H9 (cell line): ENCODE data around the gene DIRAS3. TPM values are rescaled to one million over a fixed set of nuclear protein-coding genes. Genes with fewer than 3 reads are reported as not detected.
A peak's percentile ranks its signal among the peaks of the same experiment; 100 is the strongest.
"Not testable (repeated sequence)": the region's sequence is repeated elsewhere in the genome, so short reads cannot be mapped to it uniquely, and the experiment has no call there.

ENCODE experiments used
- DNase-seq: peaks from one replicate; pipeline ENCODE4 v3.0.0-alpha.2; 2017
- H2AFZ ChIP-seq: one replicate; pipeline ENCODE4 v1.6.1; 2013; ENCODE audit warnings: mild to moderate bottlenecking, low read length, control low read depth, moderate library complexity
- H2AK5ac ChIP-seq: 2 replicates; pipeline ENCODE4 v1.6.1; 2013; ENCODE audit warnings: low read length, control low read depth, mixed read lengths; ENCODE audit not compliant: insufficient read length
- H2BK120ac ChIP-seq: one replicate; pipeline ENCODE4 v1.6.1; 2013; ENCODE audit warnings: low read depth, mild to moderate bottlenecking, low read length, control low read depth, inconsistent platforms; ENCODE audit not compliant: poor library complexity, severe bottlenecking
- H2BK12ac ChIP-seq: 2 replicates; pipeline ENCODE4 v1.6.1; 2013; ENCODE audit warnings: low read length, control low read depth, mixed read lengths, low read depth; ENCODE audit not compliant: insufficient read length
- H2BK15ac ChIP-seq: 2 replicates; pipeline ENCODE4 v1.6.1; 2013; ENCODE audit warnings: low read depth, low read length, control low read depth
- H2BK20ac ChIP-seq: one replicate; pipeline ENCODE4 v1.6.1; 2013; ENCODE audit warnings: low read depth, mild to moderate bottlenecking, low read length, control low read depth, inconsistent platforms; ENCODE audit not compliant: poor library complexity, severe bottlenecking
- H2BK5ac ChIP-seq: 2 replicates; pipeline ENCODE4 v1.6.1; 2013; ENCODE audit warnings: low read length, control low read depth, mixed read lengths; ENCODE audit not compliant: insufficient read length
- H3K14ac ChIP-seq: 2 replicates; pipeline ENCODE4 v1.6.1; 2013; ENCODE audit warnings: low read length, control low read depth; ENCODE audit not compliant: insufficient read depth
- H3K18ac ChIP-seq: 2 replicates; pipeline ENCODE4 v1.6.1; 2013; ENCODE audit warnings: low read depth, mild to moderate bottlenecking, mixed read lengths, low read length, control low read depth; ENCODE audit not compliant: insufficient read length
- H3K23ac ChIP-seq: 2 replicates; pipeline ENCODE4 v1.6.1; 2013; ENCODE audit warnings: low read length, control low read depth, mixed read lengths, low read depth; ENCODE audit not compliant: insufficient read length
- H3K23me2 ChIP-seq: 2 replicates; pipeline ENCODE4 v1.6.1; 2013; ENCODE audit warnings: low read depth, mild to moderate bottlenecking, mixed read lengths, low read length, control low read depth; ENCODE audit not compliant: insufficient read length, poor library complexity, severe bottlenecking
- H3K27ac ChIP-seq: 2 replicates; pipeline ENCODE4 v1.5.1; 2013; ENCODE audit warnings: low read length, control low read depth, mixed read lengths, low read depth; ENCODE audit not compliant: insufficient read length
- H3K27me3 ChIP-seq: 2 replicates; pipeline ENCODE4 v1.6.1; 2013; ENCODE audit warnings: low read length, control low read depth, inconsistent platforms; ENCODE audit not compliant: insufficient read depth
- H3K4ac ChIP-seq: 2 replicates; pipeline ENCODE4 v1.6.1; 2013; ENCODE audit warnings: low read depth, mild to moderate bottlenecking, control low read depth, inconsistent platforms, low read length, moderate library complexity
- H3K4me1 ChIP-seq: 2 replicates; pipeline ENCODE4 v1.6.1; 2013; ENCODE audit warnings: low read length, control low read depth, inconsistent platforms; ENCODE audit not compliant: insufficient read depth
- H3K4me2 ChIP-seq: 2 replicates; pipeline ENCODE4 v1.6.1; 2013; ENCODE audit warnings: low read length, control low read depth, mixed read lengths; ENCODE audit not compliant: insufficient read length, insufficient read depth
- H3K56ac ChIP-seq: 2 replicates; pipeline ENCODE4 v1.6.1; 2013; ENCODE audit warnings: low read depth, mild to moderate bottlenecking, mixed read lengths, low read length, control low read depth; ENCODE audit not compliant: insufficient read length
- H3K79me1 ChIP-seq: 2 replicates; pipeline ENCODE4 v1.6.1; 2013; ENCODE audit warnings: low read depth, mild to moderate bottlenecking, moderate library complexity, low read length, control low read depth, inconsistent platforms; ENCODE audit not compliant: insufficient read depth, poor library complexity, severe bottlenecking
- H3K79me2 ChIP-seq: 2 replicates; pipeline ENCODE4 v1.6.1; 2013; ENCODE audit warnings: low read length, control low read depth, inconsistent platforms; ENCODE audit not compliant: insufficient read depth
- H3K9ac ChIP-seq: 2 replicates; pipeline ENCODE4 v1.6.1; 2013; ENCODE audit warnings: low read length, control low read depth, mixed read lengths; ENCODE audit not compliant: insufficient read length; ENCODE audit errors: extremely low read depth
- H3K9me3 ChIP-seq: one replicate; pipeline ENCODE4 v1.6.1; 2013; ENCODE audit warnings: low read depth, low read length, inconsistent platforms; ENCODE audit not compliant: control insufficient read depth
- H3T11ph ChIP-seq: one replicate; pipeline ENCODE4 v1.6.1; 2013; ENCODE audit warnings: mild to moderate bottlenecking, low read length, control low read depth, inconsistent platforms
- H4K20me1 ChIP-seq: one replicate; pipeline ENCODE4 v1.6.1; 2013; ENCODE audit not compliant: control insufficient read depth, insufficient read length, insufficient read depth
- H4K5ac ChIP-seq: 2 replicates; pipeline ENCODE4 v1.6.1; 2013; ENCODE audit warnings: low read depth, mild to moderate bottlenecking, mixed read lengths, low read length, control low read depth; ENCODE audit not compliant: insufficient read length
- H4K8ac ChIP-seq: replicated peaks from 2 replicates; pipeline ENCODE4 v1.6.1; 2013; ENCODE audit warnings: low read length, control low read depth, mixed read lengths, low read depth; ENCODE audit not compliant: insufficient read length
- H4K91ac ChIP-seq: 2 replicates; pipeline ENCODE4 v1.6.1; 2013; ENCODE audit warnings: low read depth, mild to moderate bottlenecking, moderate library complexity, mixed read lengths, low read length, control low read depth; ENCODE audit not compliant: insufficient read length
- H3K27ac Mint-ChIP-seq, 3 experiments: 2 replicates in 2 of 3; 3 replicates in 1 of 3; pipeline ENCODE4 v1.8.0; 2020 to 2021; ENCODE audit warnings: mixed read lengths in 3 of 3, mild to moderate bottlenecking in 1 of 3, moderate library complexity in 1 of 3
- H3K27me3 Mint-ChIP-seq: 2 replicates; pipeline ENCODE4 v1.8.0; 2021; ENCODE audit warnings: low read depth, mild to moderate bottlenecking, moderate library complexity, mixed read lengths
- H3K36me3 Mint-ChIP-seq, 3 experiments: 2 replicates in 2 of 3; 3 replicates in 1 of 3; pipeline ENCODE4 v1.8.0; 2020 to 2021; ENCODE audit warnings: low read depth in 3 of 3, mixed read lengths in 3 of 3; ENCODE audit not compliant: insufficient read depth in 1 of 3
- H3K4me1 Mint-ChIP-seq, 2 experiments: 2 replicates each; pipeline ENCODE4 v1.8.0; 2020; ENCODE audit warnings: mixed read lengths in 2 of 2
- H3K4me3 Mint-ChIP-seq, 2 experiments: 2 replicates in 1 of 2; 3 replicates in 1 of 2; pipeline ENCODE4 v1.8.0; 2020 to 2021; ENCODE audit warnings: mild to moderate bottlenecking in 2 of 2, mixed read lengths in 2 of 2, moderate library complexity in 1 of 2
- H3K9me3 Mint-ChIP-seq, 2 experiments: 2 replicates in 1 of 2; 3 replicates in 1 of 2; pipeline ENCODE4 v1.8.0; 2020; ENCODE audit warnings: mild to moderate bottlenecking in 2 of 2, mixed read lengths in 2 of 2, moderate library complexity in 1 of 2
- CTCF ChIP-seq: fragments of 200-600 bp; sonication (generic); conservative IDR thresholded peaks from 3 replicates; pipeline ENCODE4 v1.8.0; 2021; ENCODE audit warnings: antibody characterized with exemption, mild to moderate bottlenecking
- WGBS: extraction: QIAGEN DNeasy Blood & Tissue Kit; methylation state at CpG from one replicate; pipeline ENCODE4 v1.1.7; 2013; ENCODE audit warnings: missing lambda C conversion rate, low lambda C conversion rate, mixed read lengths; ENCODE audit not compliant: insufficient read length; ENCODE audit errors: extremely low coverage; 5-methylcytosine and 5-hydroxymethylcytosine counted together
- total RNA-seq: library from RNA; stranded (reverse); gene quantifications from 2 replicates; pipeline ENCODE4 v1.2.1, GENCODE V29; 2021

DIRAS3 gene
- total RNA-seq, 1 experiment from 2014 or later = not detected

GRCh38 chr1:68010090-68010489, 40.3 kb downstream of the DIRAS3 start:
- no peaks in the 10 kb centered on the region for H3K79me1 ChIP-seq
- no peak overlapping the region for H3K27ac ChIP-seq
- no peak overlapping the region for H2AK5ac ChIP-seq
- H2AFZ ChIP-seq = no peak overlapping the region
- no peak overlapping the region for H4K91ac ChIP-seq
- no peaks in the 10 kb centered on the region for H4K20me1 ChIP-seq
- no peak overlapping the region for H2BK20ac ChIP-seq
- Mint-ChIP-seq H3K36me3 (no peaks in the 10 kb centered on the region), H3K9me3 (no peaks in the 10 kb centered on the region), H3K4me1 (no peaks in the 10 kb centered on the region), H3K4me3 (no peak overlapping the region), H3K27ac (no peak overlapping the region), H3K27me3 (no peaks in the 10 kb centered on the region; the same call in none of the 2 replicates)
- peak; percentile 65 for TF ChIP-seq CTCF
- H3K56ac ChIP-seq = no peak overlapping the region
- no peak overlapping the region for H3K23ac ChIP-seq
- H3K79me2 ChIP-seq = no peaks in the 10 kb centered on the region
- no peak overlapping the region for H3K4me2 ChIP-seq
- no peak overlapping the region for H2BK15ac ChIP-seq
- H3K9ac ChIP-seq = no peak overlapping the region
- no peak overlapping the region for H4K5ac ChIP-seq
- no peak overlapping the region for H2BK5ac ChIP-seq
- no peaks in the 10 kb centered on the region for H3K23me2 ChIP-seq
- H3K27me3 ChIP-seq = no peaks in the 10 kb centered on the region
- no peak overlapping the region for H3K4ac ChIP-seq
- DNase-seq = no peak
- H3K14ac ChIP-seq = no peak overlapping the region
- H2BK12ac ChIP-seq = no peak overlapping the region
- no peak overlapping the region for H4K8ac ChIP-seq
- H3T11ph ChIP-seq = no peak overlapping the region
- no peaks in the 10 kb centered on the region for H3K9me3 ChIP-seq
- H3K4me1 ChIP-seq = no peaks in the 10 kb centered on the region
- no peak overlapping the region for H3K18ac ChIP-seq
- no peak overlapping the region for H2BK120ac ChIP-seq

GRCh38 chr1:68003626-68004025, 46.8 kb downstream of the DIRAS3 start:
- not testable (repeated sequence) for H2BK12ac ChIP-seq, H3K4me2 ChIP-seq, H4K20me1 ChIP-seq, H2BK120ac ChIP-seq, H2AK5ac ChIP-seq, H3K79me2 ChIP-seq, H3T11ph ChIP-seq, DNase-seq, H3K4ac ChIP-seq, H3K27ac ChIP-seq, H3K9me3 ChIP-seq, H3K79me1 ChIP-seq, H4K91ac ChIP-seq, H2BK20ac ChIP-seq, H2BK15ac ChIP-seq, H3K27me3 ChIP-seq, H3K23ac ChIP-seq, H4K5ac ChIP-seq, H3K4me1 Mint-ChIP-seq, H3K27ac Mint-ChIP-seq, H2AFZ ChIP-seq, H3K56ac ChIP-seq, H4K8ac ChIP-seq, H3K14ac ChIP-seq, H2BK5ac ChIP-seq, H3K27me3 Mint-ChIP-seq, H3K4me1 ChIP-seq, H3K18ac ChIP-seq, H3K4me3 Mint-ChIP-seq, H3K9ac ChIP-seq, H3K23me2 ChIP-seq
- no CpG with 5 or more reads among the region's 3 CpGs for WGBS
- Mint-ChIP-seq H3K36me3 (peaks cover 2 to 11% (median 7%) of the 10 kb centered on the region in 3 experiments; a peak in 5 of 7 replicates), H3K9me3 (peaks cover 22 to 28% of the 10 kb centered on the region in 2 experiments)
